WERI-Rb-1 (cell line): ENCODE data around the gene TULP4.

Source experiments
- DNase-seq: peaks from one replicate; pipeline ENCODE4 v3.0.0-alpha.2; 2020
- H3K27ac ChIP-seq: fragments of 250-450 bp; sonication (Bioruptor Pico); 2 replicates; pipeline ENCODE4 v1.5.1; 2020; ENCODE audit warnings: mild to moderate bottlenecking, moderate library complexity
- H3K27me3 ChIP-seq: fragments of 250-450 bp; sonication (Bioruptor Pico); 2 replicates; pipeline ENCODE4 v1.5.1; 2021; ENCODE audit warnings: mild to moderate bottlenecking, low read depth, moderate library complexity; ENCODE audit not compliant: insufficient read depth, severe bottlenecking
- H3K36me3 ChIP-seq: fragments of 250-450 bp; sonication (Bioruptor Pico); 2 replicates; pipeline ENCODE4 v1.5.1; 2020; ENCODE audit warnings: mild to moderate bottlenecking, moderate library complexity
- H3K4me3 ChIP-seq: 2 replicates; pipeline ENCODE4 v1.5.1; 2011; ENCODE audit warnings: low read depth, mild to moderate bottlenecking, control low read depth, low read length
- H3K9me3 ChIP-seq: fragments of 250-450 bp; sonication (Bioruptor Pico); 2 replicates; pipeline ENCODE4 v1.5.1; 2021; ENCODE audit warnings: mild to moderate bottlenecking, moderate library complexity; ENCODE audit not compliant: severe bottlenecking
- TF ChIP-seq, protein P1 (sequence below): IDR thresholded peaks from 2 replicates; pipeline ENCODE4 v1.5.1; 2011; ENCODE audit warnings: low read depth, mild to moderate bottlenecking, control low read depth, inconsistent platforms, low read length

Gene TULP4

DNA sequence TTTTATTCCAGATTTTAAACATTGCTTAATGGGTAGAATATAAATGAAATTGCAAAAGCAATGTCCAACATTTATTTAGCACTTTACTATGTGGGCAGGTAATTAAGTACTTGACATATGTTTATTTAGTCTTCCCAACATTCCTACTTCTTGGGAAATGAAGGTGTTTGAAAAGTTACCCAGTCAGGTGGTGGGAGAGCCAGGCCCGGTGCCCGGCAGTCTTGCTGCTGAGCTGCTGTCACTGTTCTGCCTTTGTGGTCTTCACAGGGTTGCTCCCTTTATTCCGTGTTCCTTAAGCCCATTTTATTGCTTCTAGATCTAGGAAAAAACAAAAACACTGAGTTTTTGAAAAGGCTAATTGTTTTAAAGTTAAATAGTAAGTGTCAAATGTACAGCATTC is 42.6 kb upstream of the TULP4 start:
- DNase-seq, result no peak
- Histone ChIP-seq H3K27me3 (no peaks in the 10 kb centered on the region), H3K9me3 (no peaks in the 10 kb centered on the region), H3K27ac (no peak overlapping the region), H3K36me3 (peaks cover 34% of the 10 kb centered on the region), H3K4me3 (no peak overlapping the region)
- TF ChIP-seq, protein P1, sequence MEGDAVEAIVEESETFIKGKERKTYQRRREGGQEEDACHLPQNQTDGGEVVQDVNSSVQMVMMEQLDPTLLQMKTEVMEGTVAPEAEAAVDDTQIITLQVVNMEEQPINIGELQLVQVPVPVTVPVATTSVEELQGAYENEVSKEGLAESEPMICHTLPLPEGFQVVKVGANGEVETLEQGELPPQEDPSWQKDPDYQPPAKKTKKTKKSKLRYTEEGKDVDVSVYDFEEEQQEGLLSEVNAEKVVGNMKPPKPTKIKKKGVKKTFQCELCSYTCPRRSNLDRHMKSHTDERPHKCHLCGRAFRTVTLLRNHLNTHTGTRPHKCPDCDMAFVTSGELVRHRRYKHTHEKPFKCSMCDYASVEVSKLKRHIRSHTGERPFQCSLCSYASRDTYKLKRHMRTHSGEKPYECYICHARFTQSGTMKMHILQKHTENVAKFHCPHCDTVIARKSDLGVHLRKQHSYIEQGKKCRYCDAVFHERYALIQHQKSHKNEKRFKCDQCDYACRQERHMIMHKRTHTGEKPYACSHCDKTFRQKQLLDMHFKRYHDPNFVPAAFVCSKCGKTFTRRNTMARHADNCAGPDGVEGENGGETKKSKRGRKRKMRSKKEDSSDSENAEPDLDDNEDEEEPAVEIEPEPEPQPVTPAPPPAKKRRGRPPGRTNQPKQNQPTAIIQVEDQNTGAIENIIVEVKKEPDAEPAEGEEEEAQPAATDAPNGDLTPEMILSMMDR, result no peak

DNA sequence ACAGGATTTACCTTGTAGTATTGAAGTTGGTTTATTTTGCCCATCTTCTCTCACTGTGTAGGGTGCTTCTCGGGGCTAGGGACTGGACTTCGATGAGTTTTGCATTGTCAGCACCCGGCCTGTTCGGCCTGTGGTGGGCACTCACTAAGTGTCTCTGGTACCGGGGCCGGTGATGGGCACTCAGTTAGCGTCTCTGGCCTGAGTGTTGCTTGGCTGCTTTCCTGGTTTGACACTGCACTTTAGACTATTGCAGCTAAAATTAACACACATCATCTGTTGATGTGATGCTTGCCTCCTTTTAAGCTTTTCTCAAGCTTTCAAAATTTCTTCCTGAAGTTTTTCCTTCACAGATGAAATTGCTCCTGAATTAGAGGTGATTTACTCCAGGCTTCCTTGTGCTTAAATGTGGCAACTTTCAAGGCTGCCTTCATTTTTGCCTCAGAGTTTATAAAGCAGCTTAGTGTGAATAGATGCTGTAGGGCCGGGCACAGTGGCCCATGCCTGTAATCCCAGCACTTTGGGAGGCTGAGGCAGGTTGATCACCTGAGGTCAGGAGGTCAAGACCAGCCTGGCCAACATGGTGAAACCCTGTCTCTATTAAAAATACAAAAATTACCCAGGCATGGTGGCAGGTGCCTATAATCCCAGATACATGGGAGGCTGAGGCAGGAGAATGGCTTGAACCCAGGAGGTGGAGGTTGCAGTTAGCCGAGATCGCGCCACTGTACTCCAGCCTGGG is 41.7 kb upstream of the TULP4 start:
- H3K9me3 ChIP-seq, result no peaks in the 10 kb centered on the region
- DNase-seq, result no peak
- no peak overlapping the region for H3K4me3 ChIP-seq
- TF ChIP-seq, protein P1, result no peak
- H3K36me3 ChIP-seq, result peaks cover 41% of the 10 kb centered on the region
- no peak overlapping the region for H3K27ac ChIP-seq
- H3K27me3 ChIP-seq, result no peaks in the 10 kb centered on the region

DNA sequence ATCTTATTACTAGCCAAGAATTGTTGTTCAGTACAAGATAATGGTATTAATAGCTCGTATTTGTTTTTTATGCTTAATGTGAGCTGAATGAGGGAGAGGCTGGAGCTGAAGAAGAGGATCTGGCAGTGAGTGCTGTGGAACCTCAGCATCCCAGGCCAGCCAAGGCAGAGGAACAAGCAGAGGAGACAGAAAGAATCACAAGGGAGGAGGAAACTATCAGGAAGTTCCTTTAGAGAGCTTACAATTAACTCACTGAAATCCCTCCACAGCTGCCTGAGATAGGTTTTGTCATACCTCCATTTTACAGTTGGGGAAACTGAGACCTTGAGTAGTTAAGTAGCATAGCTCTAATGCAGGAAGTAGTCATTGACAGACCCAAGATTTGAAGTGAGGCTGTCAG is 39.9 kb upstream of the TULP4 start:
- no peaks in the 10 kb centered on the region for H3K27me3 ChIP-seq
- H3K4me3 ChIP-seq, result no peak overlapping the region
- no peaks in the 10 kb centered on the region for H3K9me3 ChIP-seq
- H3K36me3 ChIP-seq, result peaks cover 42% of the 10 kb centered on the region
- no peak for DNase-seq
- TF ChIP-seq, protein P1, result no peak
- H3K27ac ChIP-seq, result no peak overlapping the region

DNA sequence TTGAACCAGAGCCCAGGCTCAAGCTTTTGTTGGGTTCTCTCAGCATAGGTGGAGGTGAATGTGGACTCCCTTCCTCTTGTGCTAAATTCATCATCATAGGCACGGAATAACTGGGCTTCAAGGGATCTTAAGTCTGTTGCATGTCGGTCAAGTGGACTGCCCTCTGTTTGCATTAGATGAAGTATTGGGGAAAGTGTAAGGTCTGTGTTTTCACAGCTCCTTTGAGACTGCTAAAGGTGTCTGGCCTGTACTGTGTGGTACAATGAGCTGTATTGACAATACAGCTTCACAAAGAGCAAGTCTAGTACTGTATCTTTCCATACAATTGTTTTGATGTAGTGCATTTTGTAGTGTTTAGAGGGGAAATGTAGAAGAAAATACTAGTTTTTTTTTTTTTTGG is 34.3 kb upstream of the TULP4 start:
- TF ChIP-seq, protein P1, result no peak
- no peak for DNase-seq
- no peak overlapping the region for H3K27ac ChIP-seq
- H3K27me3 ChIP-seq, result no peaks in the 10 kb centered on the region
- H3K9me3 ChIP-seq, result no peaks in the 10 kb centered on the region
- H3K4me3 ChIP-seq, result no peak overlapping the region
- H3K36me3 ChIP-seq, result peaks cover 41% of the 10 kb centered on the region

DNA sequence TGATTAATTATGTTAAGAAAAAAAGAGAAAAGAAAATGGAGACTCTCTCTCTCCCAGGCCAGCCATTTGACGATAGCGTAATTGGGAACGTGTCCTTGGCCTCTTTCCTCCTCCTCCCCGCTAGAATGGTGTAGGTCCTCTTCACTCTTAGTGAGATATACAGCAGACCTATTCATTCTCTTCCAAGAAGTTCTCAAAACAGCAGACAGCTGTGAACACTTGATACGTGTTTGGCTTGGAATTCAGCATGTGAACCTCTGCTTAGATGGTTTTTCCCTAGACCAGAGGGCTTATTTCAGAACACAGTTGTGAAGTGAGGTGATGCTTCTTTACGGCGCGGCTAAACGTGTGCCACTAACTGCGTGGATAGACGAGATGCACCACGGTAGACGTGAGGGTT is 32.6 kb upstream of the TULP4 start:
- DNase-seq, result no peak
- TF ChIP-seq, protein P1, result no peak
- no peaks in the 10 kb centered on the region for H3K9me3 ChIP-seq
- no peak overlapping the region for H3K4me3 ChIP-seq
- H3K27me3 ChIP-seq, result no peaks in the 10 kb centered on the region
- peaks cover 43% of the 10 kb centered on the region for H3K36me3 ChIP-seq
- no peak overlapping the region for H3K27ac ChIP-seq
